NB4 (cell line): ENCODE data around the gene WRNIP1.

Experiments
- CTCF ChIP-seq: IDR thresholded peaks from one replicate; pipeline ENCODE4 v1.5.1; 2012; ENCODE audit warnings: low read depth, low read length
- MYC ChIP-seq: IDR thresholded peaks from 2 replicates; pipeline ENCODE4 v1.6.1; 2011; ENCODE audit warnings: low read depth, low read length
- POLR2A ChIP-seq: IDR thresholded peaks from 2 replicates; pipeline ENCODE4 v1.6.1; 2011; ENCODE audit warnings: mild to moderate bottlenecking; ENCODE audit not compliant: insufficient read length; ENCODE audit errors: extremely low read depth
- TF ChIP-seq, protein P1 (sequence below): IDR thresholded peaks from 2 replicates; pipeline ENCODE4 v1.6.1; 2011; ENCODE audit warnings: low read depth, low read length

- no peak for TF ChIP-seq CTCF
- no peak for TF ChIP-seq POLR2A
- TF ChIP-seq MYC = no peak; the same call in 1 of the 2 replicates
- TF ChIP-seq, protein P1, sequence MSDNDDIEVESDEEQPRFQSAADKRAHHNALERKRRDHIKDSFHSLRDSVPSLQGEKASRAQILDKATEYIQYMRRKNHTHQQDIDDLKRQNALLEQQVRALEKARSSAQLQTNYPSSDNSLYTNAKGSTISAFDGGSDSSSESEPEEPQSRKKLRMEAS = no peak
These were observed 55.2 kb downstream of the WRNIP1 start for GRCh38 chr6:2820415-2820814.
